D341Med (cell line): ENCODE results near the gene NSFL1C.

ENCODE experiments used
- DNase-seq: peaks from one replicate; pipeline ENCODE4 v3.0.0; 2012; ENCODE audit warnings: low spot score

Gene NSFL1C

GRCh38 chr20:1460275-1460674 lies 6.4 kb downstream of the NSFL1C start:
- DNase-seq = no peak

DNA sequence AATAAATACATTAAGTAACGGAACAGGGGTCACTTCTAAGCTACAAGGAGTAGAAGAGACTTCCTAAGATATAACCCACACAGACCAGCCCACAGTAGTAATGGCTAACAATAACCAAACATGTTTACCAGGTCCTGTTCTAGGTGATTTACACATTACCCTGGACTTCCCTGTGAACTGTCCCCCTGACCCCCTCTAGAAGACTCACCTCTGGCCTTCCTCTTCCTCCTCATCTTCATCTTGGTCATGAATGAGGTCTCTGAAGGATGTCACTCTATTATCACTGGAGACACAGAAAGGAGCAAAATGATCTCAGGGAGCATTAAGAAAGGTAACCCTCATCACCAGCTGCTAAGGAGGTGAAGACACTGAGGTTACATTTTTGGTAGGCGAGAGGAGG lies 8.7 kb downstream of the NSFL1C start:
- DNase-seq = no peak

- DNase-seq = no peak
These were observed 10.3 kb downstream of the NSFL1C start for GRCh38 chr20:1456300-1456699.

- no peak for DNase-seq
These were observed 15.6 kb downstream of the NSFL1C start for GRCh38 chr20:1450926-1451491.

DNA sequence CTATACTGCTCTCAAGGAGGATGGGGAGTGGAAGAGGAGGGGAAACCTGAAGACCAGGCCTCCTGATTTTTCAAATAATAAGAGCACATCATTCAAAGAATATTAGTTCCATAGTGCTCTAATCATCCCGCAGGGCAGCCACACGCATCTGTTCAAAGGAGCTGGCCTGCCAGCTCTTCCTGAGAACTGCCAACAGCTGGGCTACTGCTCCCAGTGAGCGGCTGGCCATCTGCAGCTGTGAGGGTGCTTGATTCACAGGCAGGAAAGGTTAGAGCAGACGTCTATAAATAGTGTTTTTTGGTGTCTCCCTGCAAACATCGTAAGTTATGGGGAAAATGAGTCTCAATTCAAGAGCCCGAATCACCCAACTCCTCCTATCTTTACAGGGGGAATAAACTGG lies 17.3 kb downstream of the NSFL1C start:
- no peak for DNase-seq

GRCh38 chr20:1448081-1448620 lies 18.5 kb downstream of the NSFL1C start:
- DNase-seq = no peak

DNA sequence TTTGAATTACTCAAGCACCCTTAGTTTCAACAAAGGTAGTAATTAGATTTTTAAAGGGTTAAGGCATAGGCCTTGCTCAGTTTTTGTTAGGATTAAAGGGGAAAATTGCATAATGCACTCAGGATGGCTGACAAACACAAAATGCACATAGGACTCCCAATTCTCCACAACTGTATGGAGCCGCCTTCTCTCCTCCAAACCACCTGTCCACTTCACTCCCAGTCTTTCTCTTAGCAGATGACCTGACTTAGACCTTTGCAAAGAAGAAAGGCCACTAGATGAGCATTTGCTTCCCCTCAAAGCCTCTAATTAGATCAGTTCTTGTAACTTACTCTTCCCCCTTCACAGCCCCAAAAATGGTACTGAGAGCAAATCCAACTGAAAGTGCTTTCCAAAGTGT lies 20.1 kb downstream of the NSFL1C start:
- DNase-seq = no peak

DNA sequence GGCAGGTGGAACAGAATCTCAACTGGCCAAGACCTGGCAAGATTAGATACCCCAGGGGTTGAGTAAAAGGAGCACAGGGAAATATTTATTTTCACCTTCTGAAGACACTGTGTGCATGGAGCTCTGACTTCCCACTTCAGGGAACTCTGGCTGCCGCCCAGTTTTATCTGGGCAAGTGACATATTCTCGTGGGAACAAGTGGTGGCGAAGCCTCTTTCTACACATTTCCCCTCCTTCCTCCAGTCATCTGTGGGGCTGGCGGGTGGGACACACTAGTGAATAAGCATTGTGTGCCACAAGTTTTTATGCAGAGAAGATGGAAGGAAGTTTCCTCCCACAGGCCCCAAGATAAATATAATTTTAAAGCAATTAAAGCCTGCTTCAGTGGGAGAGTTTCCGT lies 23.6 kb downstream of the NSFL1C start:
- DNase-seq = no peak

DNA sequence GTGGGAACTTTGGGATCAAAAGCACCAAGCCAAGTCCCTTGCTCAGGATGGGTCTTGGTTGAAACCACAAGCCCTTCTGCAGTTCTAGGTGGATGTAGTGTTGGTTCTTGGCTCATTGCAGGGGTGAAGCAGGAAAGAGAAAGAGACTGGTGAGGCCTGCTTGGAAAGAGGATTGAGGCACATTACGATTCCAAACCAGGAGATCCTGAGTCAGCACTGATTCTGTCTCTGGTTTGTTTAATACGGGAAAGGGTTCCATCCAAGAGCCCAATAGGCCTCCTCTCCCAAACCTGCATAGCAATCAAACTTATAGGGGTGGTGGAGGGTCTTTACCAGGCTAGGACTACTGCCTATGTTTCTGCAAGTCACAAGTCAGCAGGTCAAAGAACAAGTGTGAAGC lies 24.3 kb downstream of the NSFL1C start:
- no peak for DNase-seq

DNA sequence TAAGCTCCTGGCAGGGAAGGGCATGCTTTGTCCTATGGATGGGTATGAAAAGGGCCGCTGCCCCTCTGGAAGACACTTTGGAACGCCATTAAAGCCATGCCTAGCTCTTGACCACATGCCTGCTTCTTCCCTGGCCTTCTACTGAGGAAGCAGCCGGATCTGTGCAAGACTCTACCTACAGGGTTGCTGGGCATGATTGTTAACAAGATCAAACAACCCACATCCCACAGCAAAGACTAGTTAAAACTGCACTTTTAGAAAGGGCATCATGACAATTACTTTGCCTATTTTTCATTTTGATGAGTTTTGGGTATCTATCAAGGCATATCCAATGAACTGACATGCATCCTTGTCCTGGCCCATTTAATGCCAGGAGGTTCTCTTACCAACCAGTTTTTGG lies 25.5 kb downstream of the NSFL1C start:
- DNase-seq = no peak

DNA sequence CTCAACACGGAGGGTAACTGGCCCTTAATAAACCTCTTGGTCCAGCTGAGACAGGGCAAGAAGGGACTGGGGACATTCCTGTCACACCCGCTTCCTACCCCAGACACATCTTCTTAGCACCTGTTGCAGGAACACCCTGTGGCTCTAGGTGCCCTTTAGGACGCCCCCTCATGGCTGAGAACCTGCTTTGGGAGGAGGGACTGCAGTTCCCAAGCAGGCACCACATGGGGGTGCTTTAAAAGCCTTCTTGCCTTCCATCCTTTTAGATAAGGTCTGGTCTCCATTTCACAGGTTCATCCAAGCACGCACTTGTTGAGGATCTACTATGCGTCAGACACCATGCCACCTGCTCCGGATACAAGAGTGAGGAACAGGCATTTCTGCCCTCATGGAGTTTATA lies 26.6 kb downstream of the NSFL1C start:
- no peak for DNase-seq

GRCh38 chr20:1438361-1438760 lies 28.3 kb downstream of the NSFL1C start:
- no peak for DNase-seq

- DNase-seq = peak; percentile 82
These were observed 29.3 kb downstream of the NSFL1C start for GRCh38 chr20:1437235-1437904.

- no peak for DNase-seq
These were observed 30.4 kb downstream of the NSFL1C start for GRCh38 chr20:1436263-1436662.

DNA sequence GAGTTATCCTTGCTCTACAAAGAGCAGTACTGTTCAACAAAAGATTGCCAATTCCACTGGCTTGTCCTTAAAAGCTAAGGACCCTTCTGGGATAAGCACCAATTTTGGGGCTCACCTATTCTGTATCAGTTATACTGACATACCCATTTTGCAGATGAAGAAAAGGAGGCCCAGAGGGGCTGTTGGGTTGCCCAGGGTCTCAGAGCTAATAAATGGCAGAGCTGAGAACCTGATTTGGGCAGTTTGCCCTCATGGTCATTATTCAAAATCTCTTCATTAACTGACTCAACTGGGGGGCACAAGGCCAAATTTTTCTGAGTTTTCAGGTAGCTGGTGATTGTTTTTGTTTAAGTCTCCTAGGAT lies 31.3 kb downstream of the NSFL1C start:
- no peak for DNase-seq

GRCh38 chr20:1434571-1435336 lies 31.9 kb downstream of the NSFL1C start:
- no peak for DNase-seq

- DNase-seq = no peak
These were observed 35.5 kb downstream of the NSFL1C start for GRCh38 chr20:1431158-1431557.

DNA sequence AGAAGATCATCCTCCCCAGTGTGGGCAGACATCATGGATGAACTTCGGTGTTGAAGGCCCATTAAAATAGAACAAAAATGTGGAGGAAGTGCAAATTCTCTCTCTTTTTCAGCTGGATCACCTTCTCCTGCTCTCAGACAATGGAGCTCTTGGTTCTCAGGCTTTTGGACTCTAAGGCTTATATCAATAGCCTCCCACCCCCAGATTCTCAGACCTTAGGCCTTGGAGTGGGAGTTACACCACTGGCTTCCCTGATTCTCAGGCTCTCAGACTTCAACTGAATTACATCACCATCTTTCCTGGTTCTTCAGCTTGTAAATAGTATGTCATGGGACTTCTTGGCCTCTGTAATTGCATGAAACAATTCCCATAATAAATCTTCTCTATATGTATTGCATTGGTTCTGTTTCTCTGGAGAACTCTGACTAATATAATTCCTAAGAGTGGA lies 36.6 kb downstream of the NSFL1C start:
- no peak for DNase-seq

- no peak for DNase-seq
These were observed 37.4 kb downstream of the NSFL1C start for GRCh38 chr20:1429143-1429728.

DNA sequence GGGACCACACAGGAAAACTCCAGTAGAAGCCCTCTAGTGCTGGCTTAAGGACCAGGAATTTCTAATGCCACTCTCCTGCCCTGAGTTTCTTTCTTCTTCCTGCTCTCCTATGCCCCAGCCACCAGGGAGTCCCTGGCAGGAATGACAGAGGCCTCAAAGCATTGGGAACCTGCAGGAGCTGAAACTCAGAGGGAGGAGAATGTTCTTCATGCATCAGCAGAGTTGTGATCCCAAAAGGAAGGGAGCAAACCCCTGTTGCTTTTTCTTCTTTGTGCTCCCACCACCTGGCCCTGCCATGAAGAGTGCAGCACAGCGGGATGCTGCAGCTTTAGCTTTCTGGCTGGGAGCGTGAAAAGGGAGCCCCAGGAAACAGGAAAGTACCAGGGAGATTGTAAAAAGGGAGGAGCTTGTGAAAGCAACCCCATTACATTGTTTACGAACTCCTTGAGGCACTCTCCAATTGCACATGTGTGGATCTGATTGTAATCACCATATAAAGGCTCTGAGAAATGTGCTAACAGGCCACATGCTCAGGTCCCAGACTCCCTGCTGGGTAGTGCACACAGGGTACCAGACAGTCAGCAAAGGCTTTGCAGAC lies 39.1 kb downstream of the NSFL1C start:
- DNase-seq = no peak

GRCh38 chr20:1426231-1426849 lies 40.3 kb downstream of the NSFL1C start:
- no peak for DNase-seq

- DNase-seq = no peak
These were observed 42.3 kb downstream of the NSFL1C start for GRCh38 chr20:1424336-1424735.
